Mucosa of rectum (tissue), 2 donors: ENCODE data around the gene DMTF1.
"Not testable (repeated sequence)": the region's sequence is repeated elsewhere in the genome, so short reads cannot be mapped to it uniquely, and the experiment has no call there.

ENCODE experiments used
- H3K27ac ChIP-seq, 2 donors: one replicate each; pipeline ENCODE4 v1.7.0; 2013; ENCODE audit warnings: inconsistent platforms in 2 of 2, low read depth in 2 of 2, low read length in 2 of 2
- H3K27me3 ChIP-seq, 2 donors: one replicate each; pipeline ENCODE4 v1.7.0; 2013; ENCODE audit warnings: low read length in 2 of 2; ENCODE audit not compliant: control insufficient read depth in 2 of 2, insufficient read depth in 2 of 2
- H3K36me3 ChIP-seq, 2 donors: one replicate each; pipeline ENCODE4 v1.7.0; 2013; ENCODE audit warnings: low read length in 2 of 2; ENCODE audit not compliant: control insufficient read depth in 2 of 2, insufficient read depth in 2 of 2
- H3K4me1 ChIP-seq, 2 donors: one replicate each; pipeline ENCODE4 v1.7.0; 2013; ENCODE audit warnings: low read length in 2 of 2, mild to moderate bottlenecking in 1 of 2; ENCODE audit not compliant: control insufficient read depth in 2 of 2, insufficient read depth in 2 of 2
- H3K4me3 ChIP-seq, 2 donors: one replicate each; pipeline ENCODE4 v1.7.0; 2013; ENCODE audit warnings: low read length in 2 of 2
- H3K9ac ChIP-seq, 2 donors: one replicate each; pipeline ENCODE4 v1.7.0; 2013; ENCODE audit warnings: low read length in 2 of 2, low read depth in 1 of 2, mild to moderate bottlenecking in 1 of 2
- H3K9me3 ChIP-seq, 2 donors: one replicate each; pipeline ENCODE4 v1.7.0; 2013; ENCODE audit warnings: low read length in 2 of 2; ENCODE audit not compliant: control insufficient read depth in 2 of 2
- donor health status: healthy.
- donor health status: Normal muscosa, but diverticular disease.

Gene DMTF1

DNA sequence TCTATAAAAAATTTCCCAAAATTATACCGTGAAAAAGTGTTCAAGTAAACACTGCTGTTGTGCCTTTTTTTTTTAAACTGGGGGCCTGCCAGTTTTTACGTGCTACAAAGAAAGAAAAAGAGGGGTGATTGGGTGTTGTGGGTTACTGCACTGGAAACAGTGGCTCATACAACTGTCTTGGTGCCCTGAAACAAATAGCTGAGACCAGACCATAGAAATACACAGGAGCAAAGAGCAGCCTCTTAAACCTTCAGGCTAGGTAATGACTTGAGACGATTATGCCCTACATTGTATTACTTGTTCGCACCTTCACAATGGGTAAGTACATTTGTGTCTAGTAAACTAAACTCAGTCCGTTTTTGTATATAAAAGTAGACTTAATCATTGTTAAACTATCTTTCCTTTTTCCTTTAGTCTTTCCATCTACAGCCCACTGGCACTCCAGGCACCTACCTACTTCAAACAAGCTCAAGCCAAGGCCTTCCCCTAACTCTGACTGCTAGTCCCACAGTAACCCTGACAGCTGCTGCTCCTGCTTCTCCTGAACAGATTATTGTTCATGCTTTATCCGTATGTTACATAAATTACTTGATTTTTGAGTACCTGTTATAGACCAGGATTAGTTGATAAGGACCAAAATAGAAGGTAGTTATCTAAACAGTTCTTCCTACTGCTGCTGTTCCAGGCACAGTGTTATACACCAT lies 40.7 kb downstream of the DMTF1 start:
- no peaks in the 10 kb centered on the region for H3K4me1 ChIP-seq
- no peak overlapping the region for H3K9ac ChIP-seq
- no peak overlapping the region for H3K27ac ChIP-seq
- H3K4me3 ChIP-seq, result no peak overlapping the region
- peaks cover 70 to 85% of the 10 kb centered on the region in 2 donors for H3K36me3 ChIP-seq
- no peaks in the 10 kb centered on the region for H3K9me3 ChIP-seq
- no peaks in the 10 kb centered on the region for H3K27me3 ChIP-seq

DNA sequence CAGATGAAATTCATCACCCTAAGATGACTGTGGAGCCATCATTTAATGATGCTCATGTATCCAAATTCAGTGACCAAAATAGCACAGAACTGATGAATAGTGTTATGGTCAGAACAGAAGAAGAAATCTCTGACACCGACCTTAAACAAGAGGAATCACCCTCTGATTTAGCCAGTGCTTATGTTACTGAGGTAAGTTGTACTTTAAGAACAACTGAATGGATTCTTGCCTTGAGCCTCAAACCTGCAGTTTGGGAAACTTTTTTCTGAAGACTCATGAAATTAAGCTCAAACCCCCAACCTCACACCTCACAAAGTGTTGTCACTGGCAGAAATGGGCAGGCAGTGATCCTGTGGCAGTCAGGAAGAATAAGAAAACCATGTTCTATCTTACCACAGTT lies 41.7 kb downstream of the DMTF1 start:
- H3K36me3 ChIP-seq, result peaks cover 62 to 79% of the 10 kb centered on the region in 2 donors
- no peaks in the 10 kb centered on the region for H3K9me3 ChIP-seq
- H3K9ac ChIP-seq, result no peak overlapping the region
- no peaks in the 10 kb centered on the region for H3K27me3 ChIP-seq
- no peak overlapping the region for H3K27ac ChIP-seq
- H3K4me3 ChIP-seq, result no peak overlapping the region
- H3K4me1 ChIP-seq, result no peaks in the 10 kb centered on the region

DNA sequence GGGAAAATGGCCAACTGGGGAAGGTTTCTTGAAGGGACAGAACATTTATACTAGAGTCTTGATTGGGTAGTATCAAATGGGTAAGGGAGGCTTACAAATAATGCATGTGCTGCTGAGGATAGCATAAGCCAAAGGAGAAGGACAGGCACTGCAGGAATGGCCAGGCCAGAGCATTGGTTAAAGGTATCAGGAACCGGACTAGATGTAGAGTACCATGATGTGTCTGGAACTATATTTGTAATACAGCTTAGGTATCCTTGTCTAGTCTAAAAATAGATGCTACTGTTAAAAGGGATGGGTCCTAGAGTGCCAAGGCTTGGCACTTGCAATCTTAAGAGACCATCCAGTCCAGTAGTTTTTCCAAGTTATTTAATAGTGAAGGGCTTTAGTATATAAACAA lies 47.0 kb downstream of the DMTF1 start:
- H3K9ac ChIP-seq, result no peak overlapping the region
- no peaks in the 10 kb centered on the region for H3K27me3 ChIP-seq
- H3K4me1 ChIP-seq, result no peaks in the 10 kb centered on the region
- H3K36me3 ChIP-seq, result peaks cover 33 to 39% of the 10 kb centered on the region in 2 donors
- no peak overlapping the region for H3K27ac ChIP-seq
- no peaks in the 10 kb centered on the region for H3K9me3 ChIP-seq
- H3K4me3 ChIP-seq, result no peak overlapping the region

DNA sequence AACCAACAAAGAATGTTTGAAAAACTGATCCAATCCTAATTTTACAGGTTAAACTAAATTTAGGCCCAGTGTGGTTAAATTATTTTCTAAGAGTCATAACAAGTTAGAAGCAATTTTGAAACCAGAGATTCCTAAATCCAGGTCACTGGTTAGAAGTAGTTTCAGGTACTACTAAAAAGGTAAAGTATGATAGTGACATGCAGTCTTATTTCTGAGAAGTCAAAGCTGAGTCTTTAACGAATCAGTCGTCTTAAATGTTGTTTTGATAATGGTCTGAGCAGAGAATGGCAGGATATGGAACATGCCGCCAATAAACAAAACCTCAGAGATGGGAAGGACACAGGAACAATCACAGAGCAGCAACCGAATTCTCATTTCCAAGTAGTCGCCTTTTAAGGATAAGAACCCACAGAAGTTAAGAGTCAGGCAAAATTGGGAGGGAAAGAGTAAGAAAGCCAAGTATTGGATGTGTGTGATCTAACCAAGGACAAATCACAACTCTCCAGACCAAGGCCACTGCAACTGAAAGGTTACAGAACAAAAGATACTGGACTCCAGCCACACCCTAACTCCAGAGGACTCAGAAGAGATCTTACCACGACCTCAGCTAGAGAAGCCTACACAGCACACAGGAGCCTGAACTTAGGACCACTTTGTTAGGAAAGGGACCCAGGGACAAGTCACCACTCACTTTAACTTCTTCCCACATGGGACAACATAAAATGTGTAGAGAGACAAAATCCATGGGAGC lies 47.6 kb downstream of the DMTF1 start:
- no peak overlapping the region for H3K4me3 ChIP-seq
- no peak overlapping the region for H3K9ac ChIP-seq
- H3K27me3 ChIP-seq, result no peaks in the 10 kb centered on the region
- no peak overlapping the region for H3K27ac ChIP-seq
- H3K9me3 ChIP-seq, result peaks cover 0 to 4% of the 10 kb centered on the region in 2 donors
- H3K4me1 ChIP-seq, result no peaks in the 10 kb centered on the region
- peaks cover 29 to 33% of the 10 kb centered on the region in 2 donors for H3K36me3 ChIP-seq

DNA sequence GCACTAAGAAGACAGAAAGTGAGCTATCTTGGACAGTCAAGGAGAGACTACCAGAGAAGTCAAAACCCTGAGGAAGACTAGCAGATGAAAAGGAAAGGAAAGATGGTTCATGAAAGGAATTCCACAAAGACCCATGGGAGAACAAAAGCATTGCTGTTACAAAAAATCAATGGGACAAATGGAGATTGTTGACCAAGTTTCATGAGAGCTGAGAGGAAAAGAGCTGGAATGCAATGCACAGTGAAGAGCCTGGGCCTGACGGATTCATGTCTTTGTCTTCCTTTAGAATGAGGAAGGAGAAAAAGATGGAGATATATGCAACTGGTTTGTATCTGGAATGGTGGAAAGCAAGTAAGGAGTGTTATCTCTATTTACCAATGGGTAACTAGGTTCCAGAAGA lies 50.0 kb downstream of the DMTF1 start:
- Histone ChIP-seq H3K4me3 (no peak overlapping the region), H3K27ac (no peak overlapping the region), H3K9me3 (peaks cover 3 to 10% of the 10 kb centered on the region in 2 donors), H3K27me3 (no peaks in the 10 kb centered on the region), H3K36me3 (peaks cover 12 to 14% of the 10 kb centered on the region in 2 donors), H3K9ac (no peak overlapping the region), H3K4me1 (no peaks in the 10 kb centered on the region)

DNA sequence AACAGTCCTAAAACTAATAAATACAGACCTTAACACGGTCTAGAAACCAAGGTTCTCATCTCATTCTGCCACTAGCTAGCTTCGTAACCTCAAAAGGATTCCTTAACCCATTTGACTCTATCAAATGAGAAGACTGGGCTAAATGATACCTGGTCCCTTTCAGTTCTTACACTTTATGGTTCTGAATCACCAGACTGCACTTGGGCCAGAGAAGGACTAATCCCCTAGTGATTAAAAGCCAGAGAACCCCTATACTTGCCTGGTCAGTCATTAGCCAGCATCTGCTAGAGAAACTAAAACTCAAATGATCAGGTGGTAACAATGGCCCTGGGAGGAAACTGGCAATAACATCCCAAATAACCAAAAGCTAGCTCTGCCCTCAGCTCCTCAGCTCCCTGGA lies 50.5 kb downstream of the DMTF1 start:
- H3K9ac ChIP-seq, result no peak overlapping the region
- no peaks in the 10 kb centered on the region for H3K27me3 ChIP-seq
- H3K27ac ChIP-seq, result no peak overlapping the region
- peaks cover 12 to 14% of the 10 kb centered on the region in 2 donors for H3K36me3 ChIP-seq
- H3K4me1 ChIP-seq, result no peaks in the 10 kb centered on the region
- no peak overlapping the region for H3K4me3 ChIP-seq
- H3K9me3 ChIP-seq, result peaks cover 3 to 10% of the 10 kb centered on the region in 2 donors

DNA sequence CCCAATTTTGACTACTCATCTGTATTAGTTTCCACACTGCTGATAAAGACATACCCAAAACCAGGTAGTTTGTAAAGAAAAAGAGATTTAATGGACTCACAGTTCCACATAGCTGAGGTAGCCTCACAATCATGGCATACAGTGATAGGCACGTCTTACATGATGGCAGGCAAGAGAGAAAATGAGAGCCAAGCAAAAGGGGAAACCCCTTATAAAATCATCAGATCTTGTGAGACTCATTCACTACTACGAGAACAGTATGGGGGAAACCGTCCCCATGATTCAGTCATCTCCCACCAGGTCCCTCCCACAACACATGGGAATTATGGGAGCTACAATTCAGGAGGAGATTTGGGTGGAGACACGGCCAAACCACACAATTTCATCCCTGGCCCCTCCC lies 51.7 kb downstream of the DMTF1 start:
- not testable (repeated sequence) for H3K27me3 ChIP-seq, H3K4me1 ChIP-seq, H3K9me3 ChIP-seq, H3K4me3 ChIP-seq, H3K27ac ChIP-seq, H3K9ac ChIP-seq
- peaks cover 11 to 12% of the 10 kb centered on the region in 2 donors for H3K36me3 ChIP-seq

DNA sequence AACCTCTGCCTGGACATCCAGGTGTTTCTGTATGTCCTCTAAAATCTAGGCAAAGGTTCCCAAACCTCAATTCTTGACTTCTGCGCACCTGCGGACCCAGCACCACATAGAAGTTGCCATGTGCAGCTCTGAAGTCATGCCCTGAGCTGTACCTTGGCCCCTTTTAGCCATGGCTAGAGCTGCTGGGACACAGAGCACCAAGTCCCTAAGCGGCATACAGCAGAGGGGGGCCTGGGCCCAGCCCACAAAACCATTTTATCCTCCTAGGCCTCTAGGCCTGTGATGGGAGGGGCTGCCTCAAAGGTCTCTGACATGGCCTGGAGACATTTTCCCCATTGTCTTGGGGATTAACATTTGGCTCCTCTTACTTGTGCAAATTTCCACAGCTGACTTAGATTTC lies 52.7 kb downstream of the DMTF1 start:
- no peaks in the 10 kb centered on the region for H3K4me1 ChIP-seq
- no peaks in the 10 kb centered on the region for H3K27me3 ChIP-seq
- peaks cover 3 to 10% of the 10 kb centered on the region in 2 donors for H3K9me3 ChIP-seq
- no peak overlapping the region for H3K4me3 ChIP-seq
- H3K36me3 ChIP-seq, result peaks cover 4 to 9% of the 10 kb centered on the region in 2 donors
- H3K27ac ChIP-seq, result no peak overlapping the region
- H3K9ac ChIP-seq, result no peak overlapping the region

DNA sequence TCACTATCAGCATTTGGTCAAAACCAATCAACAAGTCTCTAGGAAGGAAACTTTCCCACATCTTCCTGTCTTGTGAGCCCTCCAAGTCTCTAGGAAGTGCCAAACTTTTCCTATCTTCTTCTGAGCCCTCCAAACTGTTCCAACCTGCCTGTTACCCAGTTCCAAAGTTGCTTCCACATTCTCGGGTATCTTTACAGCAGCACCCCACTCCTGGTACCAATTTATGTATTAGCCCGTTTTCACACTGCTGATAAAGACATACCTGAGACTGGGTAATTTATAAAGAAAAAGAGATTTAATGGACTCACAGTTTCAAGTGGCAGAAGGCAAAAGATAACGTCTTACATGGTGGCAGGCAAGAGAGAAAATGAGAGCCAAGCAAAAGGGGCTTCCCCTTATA lies 53.4 kb downstream of the DMTF1 start:
- not testable (repeated sequence) for H3K9me3 ChIP-seq, H3K4me1 ChIP-seq, H3K4me3 ChIP-seq, H3K27ac ChIP-seq, H3K27me3 ChIP-seq, H3K9ac ChIP-seq
- peaks cover 2 to 11% of the 10 kb centered on the region in 2 donors for H3K36me3 ChIP-seq

DNA sequence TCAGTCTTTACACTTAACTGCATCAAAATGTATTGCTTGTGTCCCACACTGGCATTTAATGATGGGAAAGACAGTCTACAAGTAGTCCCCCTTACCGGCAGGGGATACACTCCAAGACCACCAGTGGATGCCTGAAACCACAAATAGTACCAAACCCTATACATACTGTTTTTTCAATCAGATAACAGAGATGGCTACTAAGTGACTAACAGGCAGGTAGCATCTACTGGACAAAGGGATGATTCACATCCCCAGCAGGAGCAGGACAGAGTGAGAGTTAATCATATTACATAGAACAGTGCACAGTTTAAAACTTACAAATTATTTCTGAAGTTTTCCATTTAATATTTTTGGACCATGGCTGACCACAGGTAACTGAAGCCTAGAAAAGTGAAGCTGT lies 54.1 kb downstream of the DMTF1 start:
- Histone ChIP-seq H3K9ac (no peak overlapping the region), H3K36me3 (peaks cover 2 to 11% of the 10 kb centered on the region in 2 donors), H3K4me3 (no peak overlapping the region), H3K27ac (no peak overlapping the region), H3K9me3 (peaks cover 3 to 10% of the 10 kb centered on the region in 2 donors), H3K27me3 (no peaks in the 10 kb centered on the region), H3K4me1 (no peaks in the 10 kb centered on the region)
